CD4-positive, alpha-beta T cell (primary cell): ENCODE data around the gene GALNT18. TPM values are rescaled to one million over a fixed set of nuclear protein-coding genes. Genes with fewer than 3 reads are reported as not detected.

Experiments
- ATAC-seq: fragments of 200-7000 bp; cut with Tn5 transposase; one replicate; pipeline ENCODE4 v1.10.0; 2022; ENCODE audit warnings: mild to moderate bottlenecking; ENCODE audit not compliant: poor library complexity
- CTCF ChIA-PET: fragments of 350-600 bp; sonication (Branson Sonifier 250); formaldehyde crosslinking; loops from one replicate; lab custom pipeline; 2021; ENCODE audit warnings: antibody characterized with exemption, inconsistent platforms; lab: Charles Lee
- POLR2A ChIA-PET: fragments of 350-600 bp; sonication (Branson Sonifier 250); formaldehyde crosslinking; loops from one replicate; lab custom pipeline; 2021; ENCODE audit warnings: antibody characterized with exemption, inconsistent platforms; lab: Charles Lee
- DNase-seq, 14 experiments: peaks; one replicate each; pipeline ENCODE4 v3.0.0-alpha.2; 2013 to 2020; ENCODE audit warnings: mixed read lengths in 2 of 14
- H3K27ac ChIP-seq, 2 donors: one replicate each; pipeline versions ENCODE4 v1.5.1 to v1.7.0; 2013; ENCODE audit warnings: low read length in 2 of 2, low read depth in 1 of 2, mild to moderate bottlenecking in 1 of 2
- H3K27me3 ChIP-seq, 2 experiments: 1 replicate in 1 of 2; 2 replicates in 1 of 2; pipeline versions ENCODE4 v1.6.1 to v1.7.0; 2013; ENCODE audit warnings: low read length in 2 of 2, control low read depth in 1 of 2, mild to moderate bottlenecking in 1 of 2, moderate library complexity in 1 of 2; ENCODE audit not compliant: insufficient read depth in 2 of 2, control insufficient read depth in 1 of 2
- H3K36me3 ChIP-seq: one replicate; pipeline ENCODE4 v1.6.1; 2013; ENCODE audit warnings: low read length, control low read depth; ENCODE audit not compliant: insufficient read depth
- H3K4me1 ChIP-seq: one replicate; pipeline ENCODE4 v1.6.1; 2013; ENCODE audit warnings: low read length, control low read depth; ENCODE audit not compliant: insufficient read depth
- H3K4me3 ChIP-seq: one replicate; pipeline ENCODE4 v1.5.1; 2013; ENCODE audit warnings: mild to moderate bottlenecking, low read length, moderate library complexity
- H3K9me3 ChIP-seq, 2 experiments: 1 replicate in 1 of 2; 2 replicates in 1 of 2; pipeline versions ENCODE4 v1.6.1 to v1.7.0; 2013; ENCODE audit warnings: low read length in 2 of 2, mild to moderate bottlenecking in 2 of 2, control low read depth in 1 of 2, moderate library complexity in 1 of 2; ENCODE audit not compliant: control insufficient read depth in 1 of 2, insufficient read depth in 1 of 2
- H3K27ac Mint-ChIP-seq: one replicate; pipeline ENCODE4 v1.8.0; 2020; ENCODE audit warnings: mixed read lengths
- H3K27me3 Mint-ChIP-seq: one replicate; pipeline ENCODE4 v1.8.0; 2021; ENCODE audit warnings: mixed read lengths
- H3K36me3 Mint-ChIP-seq: one replicate; pipeline ENCODE4 v1.8.0; 2021; ENCODE audit warnings: low read depth, mixed read lengths
- H3K4me1 Mint-ChIP-seq: one replicate; pipeline ENCODE4 v1.8.0; 2021; ENCODE audit warnings: low read depth, mixed read lengths
- H3K4me3 Mint-ChIP-seq: one replicate; pipeline ENCODE4 v1.8.0; 2020; ENCODE audit warnings: mild to moderate bottlenecking, mixed read lengths
- H3K9me3 Mint-ChIP-seq: one replicate; pipeline ENCODE4 v1.8.0; 2020; ENCODE audit warnings: mixed read lengths
- intact Hi-C, 2 experiments: fragments of 100-400 bp; cut with DNase I in 1 of 2; cut with micrococcal nuclease in 1 of 2; formaldehyde crosslinking; loops; one replicate each; pipeline versions ENCODE4 v1.15.1 to v1.9.0; 2023 to 2025; cut with DNase I, micrococcal nuclease
- total RNA-seq, 174 experiments: library from RNA in 2 of 174; stranded (reverse) in 2 of 174; gene quantifications; one replicate each; pipeline ENCODE4 v1.2.3 and lab custom pipeline; 2021 to 2026
- TF ChIP-seq, protein P1 (sequence below): fragments of 200-600 bp; IDR thresholded peaks from one replicate; pipeline ENCODE4 v1.8.0; 2022; ENCODE audit warnings: antibody characterized with exemption, mild to moderate bottlenecking

GALNT18 gene
- total RNA-seq, 2 experiments from 2014 or later: 0.08 TPM; not detected in 1

DNA sequence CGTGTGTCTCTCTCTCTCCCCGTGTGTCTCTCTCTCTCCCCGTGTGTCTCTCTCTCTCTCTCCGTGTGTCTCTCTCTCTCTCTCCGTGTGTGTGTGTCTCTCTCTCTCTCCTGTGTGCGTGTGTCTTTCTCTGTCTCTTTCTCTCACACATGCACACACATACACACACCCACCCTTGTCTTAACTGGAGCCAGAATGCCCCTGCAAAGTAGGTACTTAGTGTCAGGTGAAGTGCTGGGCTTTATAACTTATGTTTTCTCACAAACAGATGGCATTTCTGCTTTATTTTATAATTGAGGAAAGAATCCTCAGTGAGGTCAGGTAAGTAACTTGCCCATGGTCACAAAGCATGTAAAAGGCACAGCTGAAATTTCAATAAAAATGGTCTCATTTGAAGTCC lies 374.7 kb downstream of the GALNT18 start:
- Mint-ChIP-seq H3K4me3 (no peak overlapping the region), H3K9me3 (no peaks in the 10 kb centered on the region), H3K36me3 (no peaks in the 10 kb centered on the region), H3K27me3 (peaks cover 5% of the 10 kb centered on the region), H3K27ac (no peak overlapping the region), H3K4me1 (peaks cover 28% of the 10 kb centered on the region)
- Histone ChIP-seq H3K36me3 (no peaks in the 10 kb centered on the region), H3K4me1 (peaks cover 20% of the 10 kb centered on the region), H3K27ac (no peak overlapping the region), H3K4me3 (no peak overlapping the region), H3K27me3 (no peaks in the 10 kb centered on the region), H3K9me3 (no peaks in the 10 kb centered on the region)
- CTCF ChIA-PET: interaction anchor here (1.7 kb wide), 1 partner anchor 15 kb away, joined by 3 read pairs; no protein-coding TSS in a partner anchor
- TF ChIP-seq, protein P1, sequence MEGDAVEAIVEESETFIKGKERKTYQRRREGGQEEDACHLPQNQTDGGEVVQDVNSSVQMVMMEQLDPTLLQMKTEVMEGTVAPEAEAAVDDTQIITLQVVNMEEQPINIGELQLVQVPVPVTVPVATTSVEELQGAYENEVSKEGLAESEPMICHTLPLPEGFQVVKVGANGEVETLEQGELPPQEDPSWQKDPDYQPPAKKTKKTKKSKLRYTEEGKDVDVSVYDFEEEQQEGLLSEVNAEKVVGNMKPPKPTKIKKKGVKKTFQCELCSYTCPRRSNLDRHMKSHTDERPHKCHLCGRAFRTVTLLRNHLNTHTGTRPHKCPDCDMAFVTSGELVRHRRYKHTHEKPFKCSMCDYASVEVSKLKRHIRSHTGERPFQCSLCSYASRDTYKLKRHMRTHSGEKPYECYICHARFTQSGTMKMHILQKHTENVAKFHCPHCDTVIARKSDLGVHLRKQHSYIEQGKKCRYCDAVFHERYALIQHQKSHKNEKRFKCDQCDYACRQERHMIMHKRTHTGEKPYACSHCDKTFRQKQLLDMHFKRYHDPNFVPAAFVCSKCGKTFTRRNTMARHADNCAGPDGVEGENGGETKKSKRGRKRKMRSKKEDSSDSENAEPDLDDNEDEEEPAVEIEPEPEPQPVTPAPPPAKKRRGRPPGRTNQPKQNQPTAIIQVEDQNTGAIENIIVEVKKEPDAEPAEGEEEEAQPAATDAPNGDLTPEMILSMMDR: no peak
- DNase-seq (no peak), ATAC-seq (no peak)
- POLR2A ChIA-PET: no interaction called here
- intact Hi-C loops: no loop called here

DNA sequence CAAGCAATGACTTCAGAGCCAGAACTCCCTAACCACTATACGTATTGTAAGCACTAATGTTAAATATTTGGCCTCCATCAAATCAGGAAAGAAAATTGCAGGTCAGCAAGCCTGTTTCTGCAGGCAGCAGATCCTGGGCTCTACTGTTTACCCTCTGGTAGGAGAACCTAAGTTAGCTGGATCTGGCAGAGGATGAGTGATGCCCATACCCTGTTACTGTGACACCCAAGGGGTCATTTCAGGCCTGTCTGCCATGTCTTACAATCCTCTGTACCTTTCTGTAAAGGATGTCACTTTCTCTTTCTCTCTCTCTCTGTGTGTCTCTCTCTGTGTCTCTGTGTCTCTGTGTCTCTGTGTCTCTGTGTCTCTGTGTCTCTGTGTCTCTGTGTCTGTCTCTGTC lies 375.6 kb downstream of the GALNT18 start:
- Mint-ChIP-seq H3K36me3 (no peaks in the 10 kb centered on the region), H3K9me3 (no peaks in the 10 kb centered on the region), H3K4me3 (no peak overlapping the region), H3K27me3 (no peaks in the 10 kb centered on the region), H3K27ac (no peak overlapping the region), H3K4me1 (peaks cover 32% of the 10 kb centered on the region)
- POLR2A ChIA-PET: no interaction called here
- H3K4me3 ChIP-seq: no peak overlapping the region
- CTCF ChIA-PET: no interaction called here
- peaks cover 20% of the 10 kb centered on the region for H3K4me1 ChIP-seq
- no peaks in the 10 kb centered on the region for H3K36me3 ChIP-seq
- H3K9me3 ChIP-seq: no peaks in the 10 kb centered on the region
- ATAC-seq (no peak), DNase-seq (no peak)
- TF ChIP-seq, protein P1: no peak
- H3K27me3 ChIP-seq: no peaks in the 10 kb centered on the region
- intact Hi-C loops: no loop called here
- H3K27ac ChIP-seq: no peak overlapping the region

DNA sequence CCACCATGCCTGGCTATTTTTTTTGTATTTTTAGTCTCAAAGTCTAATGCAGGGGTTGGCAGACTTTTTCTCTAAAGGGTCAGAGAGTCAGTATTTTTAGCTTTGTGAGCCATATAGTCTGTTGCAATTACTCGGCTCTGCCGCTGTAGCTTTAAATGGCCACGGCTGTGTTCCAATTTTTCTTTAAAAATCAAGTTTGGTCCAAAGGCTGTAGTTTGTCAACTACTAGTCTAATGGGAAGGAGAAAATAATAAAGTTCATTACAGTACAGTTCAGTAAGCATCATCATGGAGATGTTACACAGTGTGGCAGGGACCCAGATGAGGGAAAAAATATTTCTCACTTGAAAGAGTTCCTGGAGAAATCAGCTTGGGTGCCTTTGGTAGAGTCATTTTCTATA lies 376.4 kb downstream of the GALNT18 start:
- Mint-ChIP-seq H3K27ac (no peak overlapping the region), H3K4me3 (no peak overlapping the region)
- intact Hi-C loops: no loop called here

More for the DNA sequence above, 376.4 kb downstream of the GALNT18 start:
- no peaks in the 10 kb centered on the region for H3K9me3 Mint-ChIP-seq
- TF ChIP-seq, protein P1: no peak
- Histone ChIP-seq H3K9me3 (no peaks in the 10 kb centered on the region), H3K27ac (no peak overlapping the region), H3K4me1 (peaks cover 20% of the 10 kb centered on the region), H3K4me3 (no peak overlapping the region), H3K36me3 (no peaks in the 10 kb centered on the region), H3K27me3 (no peaks in the 10 kb centered on the region)
- no peaks in the 10 kb centered on the region for H3K27me3 Mint-ChIP-seq
- ChIA-PET POLR2A (no interaction called here), CTCF (no interaction called here)
- DNase-seq (no peak), ATAC-seq (no peak)
- H3K4me1 Mint-ChIP-seq: peaks cover 32% of the 10 kb centered on the region
- H3K36me3 Mint-ChIP-seq: no peaks in the 10 kb centered on the region
